IMR-90 (cell line): ENCODE results near the gene RABEP1. TPM values are rescaled to one million over a fixed set of nuclear protein-coding genes. Genes with fewer than 3 reads are reported as not detected.
"Not testable (repeated sequence)": the region's sequence is repeated elsewhere in the genome, so short reads cannot be mapped to it uniquely, and the experiment has no call there.

ENCODE experiments used
- ATAC-seq: fragments of 200-7000 bp; cut with Tn5 transposase; 2 replicates; pipeline ENCODE4 v1.9.1; 2020; ENCODE audit warnings: low read depth, mild to moderate bottlenecking, moderate library complexity
- BruUV-seq: library from RNA; stranded (reverse); fragments of 400-500 nt; replicated peaks from 2 replicates; lab custom pipeline; 2021; lab: Mats Ljungman, UMichigan
- CTCF ChIA-PET: fragments of 300-600 bp; formaldehyde crosslinking; extraction: SDS; loops from one replicate; lab custom pipeline; 2021; ENCODE audit warnings: antibody characterized with exemption; lab: Yijun Ruan, JAX
- POLR2A ChIA-PET: fragments of 300-600 bp; sonication (Branson Sonifier 250); formaldehyde crosslinking; loops from one replicate; lab custom pipeline; 2022; ENCODE audit warnings: antibody characterized with exemption; ENCODE audit not compliant: unreplicated experiment; lab: Charles Lee
- DNase-seq: peaks from one replicate; pipeline ENCODE4 v3.0.0; 2013
- H2AFZ ChIP-seq: replicated peaks from 2 replicates; pipeline ENCODE3; 2013; ENCODE audit warnings: low read length, mild to moderate bottlenecking; ENCODE audit not compliant: poor library complexity
- H2AK5ac ChIP-seq: 2 replicates; pipeline ENCODE4 v1.6.1; 2013; ENCODE audit warnings: low read depth, low read length, inconsistent platforms
- H2AK9ac ChIP-seq: replicated peaks from 2 replicates; pipeline ENCODE3; 2013; ENCODE audit warnings: mild to moderate bottlenecking, low read depth, low read length, moderate library complexity; ENCODE audit not compliant: poor library complexity
- H2BK120ac ChIP-seq: 2 replicates; pipeline ENCODE4 v1.6.1; 2013; ENCODE audit warnings: low read depth, low read length, inconsistent platforms
- H2BK15ac ChIP-seq: 3 replicates; pipeline ENCODE4 v1.6.1; 2013; ENCODE audit warnings: low read depth, low read length, inconsistent platforms
- H2BK20ac ChIP-seq: 2 replicates; pipeline ENCODE4 v1.6.1; 2013; ENCODE audit warnings: low read depth, mild to moderate bottlenecking, inconsistent platforms, low read length, moderate library complexity
- H2BK5ac ChIP-seq: 2 replicates; pipeline ENCODE4 v1.6.1; 2013; ENCODE audit warnings: mild to moderate bottlenecking, low read depth, low read length, inconsistent platforms; ENCODE audit not compliant: poor library complexity, severe bottlenecking
- H3K14ac ChIP-seq: replicated peaks from 2 replicates; pipeline ENCODE4 v1.6.1; 2013; ENCODE audit warnings: low read depth, low read length, inconsistent platforms
- H3K18ac ChIP-seq: 2 replicates; pipeline ENCODE4 v1.6.1; 2013; ENCODE audit warnings: low read depth, low read length, control low read depth
- H3K23ac ChIP-seq: 2 replicates; pipeline ENCODE4 v1.6.1; 2013; ENCODE audit warnings: low read depth, low read length, inconsistent platforms
- H3K27ac ChIP-seq: 2 replicates; pipeline ENCODE4 v1.5.1; 2013; ENCODE audit warnings: mild to moderate bottlenecking, control low read depth, low read length; ENCODE audit not compliant: insufficient read depth
- H3K27me3 ChIP-seq: 2 replicates; pipeline ENCODE4 v1.6.1; 2013; ENCODE audit warnings: low read length; ENCODE audit not compliant: control insufficient read depth, insufficient read depth
- H3K36me3 ChIP-seq: 2 replicates; pipeline ENCODE4 v1.6.1; 2013; ENCODE audit warnings: low read length, mixed read lengths; ENCODE audit not compliant: control insufficient read depth, insufficient read depth
- H3K4ac ChIP-seq: 2 replicates; pipeline ENCODE4 v1.6.1; 2013; ENCODE audit warnings: low read depth, low read length, inconsistent platforms
- H3K4me1 ChIP-seq: 2 replicates; pipeline ENCODE4 v1.6.1; 2013; ENCODE audit warnings: low read length, mixed read lengths; ENCODE audit not compliant: control insufficient read depth, insufficient read depth
- H3K4me2 ChIP-seq: 2 replicates; pipeline ENCODE4 v1.6.1; 2013; ENCODE audit warnings: low read depth, mild to moderate bottlenecking, control low read depth, low read length, moderate library complexity
- H3K4me3 ChIP-seq: 2 replicates; pipeline ENCODE4 v1.5.1; 2013; ENCODE audit warnings: low read depth, mild to moderate bottlenecking, control low read depth, low read length, moderate library complexity; ENCODE audit not compliant: insufficient read depth
- H3K56ac ChIP-seq: 2 replicates; pipeline ENCODE4 v1.6.1; 2013; ENCODE audit warnings: low read length, inconsistent platforms; ENCODE audit not compliant: insufficient read depth; ENCODE audit errors: extremely low read depth
- H3K79me1 ChIP-seq, 2 experiments: 2 replicates each; pipeline ENCODE4 v1.6.1; 2013; ENCODE audit warnings: low read length in 2 of 2, inconsistent platforms in 1 of 2, low read depth in 1 of 2
- H3K9ac ChIP-seq: 2 replicates; pipeline ENCODE4 v1.6.1; 2013; ENCODE audit warnings: low read depth, low read length, control low read depth
- H3K9me1 ChIP-seq: 2 replicates; pipeline ENCODE4 v1.6.1; 2013; ENCODE audit warnings: low read length, inconsistent platforms; ENCODE audit not compliant: insufficient read depth
- H3K9me3 ChIP-seq: 2 replicates; pipeline ENCODE4 v1.6.1; 2013; ENCODE audit warnings: low read length; ENCODE audit not compliant: control insufficient read depth, insufficient read depth
- H4K20me1 ChIP-seq: 2 replicates; pipeline ENCODE4 v1.6.1; 2013; ENCODE audit warnings: low read length, inconsistent platforms; ENCODE audit not compliant: insufficient read depth
- H4K5ac ChIP-seq: 2 replicates; pipeline ENCODE4 v1.6.1; 2013; ENCODE audit warnings: mild to moderate bottlenecking, low read depth, low read length, control low read depth
- H4K8ac ChIP-seq, 2 experiments: 2 replicates each; pipeline ENCODE4 v1.6.1; 2013; ENCODE audit warnings: low read depth in 2 of 2, low read length in 2 of 2, control low read depth in 1 of 2, inconsistent platforms in 1 of 2
- H4K91ac ChIP-seq: 2 replicates; pipeline ENCODE4 v1.6.1; 2013; ENCODE audit warnings: low read depth, low read length, inconsistent platforms; ENCODE audit not compliant: insufficient read depth
- BHLHE40 ChIP-seq: fragments of 150-350 bp; IDR thresholded peaks from 2 replicates; pipeline ENCODE4 v1.6.1; 2016; ENCODE audit warnings: mild to moderate bottlenecking, low read depth, low read length
- FOS ChIP-seq: fragments of 150-350 bp; IDR thresholded peaks from 2 replicates; pipeline ENCODE4 v1.6.1; 2016; ENCODE audit warnings: low read depth, low read length
- NFE2L2 ChIP-seq: fragments of 150-350 bp; IDR thresholded peaks from 2 replicates; pipeline ENCODE4 v1.6.1; 2016; ENCODE audit warnings: low read depth, mild to moderate bottlenecking, low read length
- WGBS, 2 experiments: methylation state at CpG; one replicate each; pipeline versions ENCODE4 v1.1.5 to v1.1.7; 2013; ENCODE audit warnings: missing lambda C conversion rate in 2 of 2; ENCODE audit not compliant: insufficient read length in 1 of 2; ENCODE audit errors: extremely low coverage in 2 of 2; 5-methylcytosine and 5-hydroxymethylcytosine counted together
- dilution Hi-C: fragments of 300-500 bp; cut with HindIII; formaldehyde crosslinking; loops from one replicate; pipeline ENCODE4 v1.14.3; 2018; ENCODE audit warnings: low sequenced_read_pairs; ENCODE audit not compliant: unreplicated experiment
- in situ Hi-C: fragments of 300-500 bp; cut with MboI; formaldehyde crosslinking; loops from 3 replicates; pipeline ENCODE4 v1.14.3; 2019; ENCODE audit warnings: low sequenced_read_pairs, inconsistent platforms, mixed read lengths
- intact Hi-C: fragments of 100-400 bp; cut with micrococcal nuclease; formaldehyde crosslinking; loops from 2 replicates; pipeline ENCODE4 v1.10.0; 2022
- polyA plus RNA-seq, 3 experiments: library from polyadenylated mRNA; depleted of rRNA; stranded (reverse); fragments of >200 nt; gene quantifications; 2 replicates each; pipeline ENCODE4 v1.2.3, GENCODE V29; 2012; ENCODE audit warnings: low replicate concordance in 1 of 3
- total RNA-seq: library from RNA; depleted of rRNA; stranded (reverse); fragments of >200 nt; gene quantifications from 2 replicates; pipeline ENCODE4 v1.2.3, GENCODE V29; 2012

Gene RABEP1
- total and polyA plus RNA-seq, 2 of the 4 experiments (the other 2 are of a cell fraction) = 15.3 to 38.2 TPM

GRCh38 chr17:5430413-5430999, 148.4 kb downstream of the RABEP1 start:
- Histone ChIP-seq H3K14ac (no peak overlapping the region), H2AFZ (no peak overlapping the region), H2AK5ac (no peak overlapping the region), H2BK120ac (no peak overlapping the region), H3K79me1 (peaks cover 39 to 76% of the 10 kb centered on the region in 2 experiments), H3K27me3 (no peaks in the 10 kb centered on the region), H3K4me2 (no peak overlapping the region), H3K4me1 (peaks cover 8% of the 10 kb centered on the region), H3K27ac (no peak overlapping the region), H3K36me3 (peaks cover 71% of the 10 kb centered on the region), H3K18ac (no peak overlapping the region), H2BK15ac (no peak overlapping the region), H4K20me1 (peaks cover 21% of the 10 kb centered on the region), H3K56ac (no peak overlapping the region), H3K9me3 (no peaks in the 10 kb centered on the region), H2AK9ac (no peak overlapping the region), H4K5ac (no peak overlapping the region), H3K4me3 (no peak overlapping the region), H2BK20ac (no peak overlapping the region), H2BK5ac (no peak overlapping the region), H3K23ac (no peak overlapping the region), H3K9ac (no peak overlapping the region), H4K91ac (no peak overlapping the region), H3K9me1 (peaks cover 26% of the 10 kb centered on the region), H3K4ac (no peak overlapping the region), H4K8ac (no peak overlapping the region)
- DNase-seq (no peak), ATAC-seq (no peak)
- no peak for TF ChIP-seq BHLHE40
- no peak for TF ChIP-seq NFE2L2
- no peak for TF ChIP-seq FOS
- in situ Hi-C loops = no loop called here
- whole genome bisulfite sequencing, 2 experiments = no CpG with 5 or more reads among the region's 3 CpGs
- POLR2A ChIA-PET = interaction anchor here (0.6 kb wide), 1 partner anchor 1540 kb away, joined by 18 read pairs; no protein-coding TSS in a partner anchor
- CTCF ChIA-PET = no interaction called here
- no TSS peak for BruUV-seq
- dilution Hi-C loops = no loop called here
- intact Hi-C loops = no loop called here

DNA sequence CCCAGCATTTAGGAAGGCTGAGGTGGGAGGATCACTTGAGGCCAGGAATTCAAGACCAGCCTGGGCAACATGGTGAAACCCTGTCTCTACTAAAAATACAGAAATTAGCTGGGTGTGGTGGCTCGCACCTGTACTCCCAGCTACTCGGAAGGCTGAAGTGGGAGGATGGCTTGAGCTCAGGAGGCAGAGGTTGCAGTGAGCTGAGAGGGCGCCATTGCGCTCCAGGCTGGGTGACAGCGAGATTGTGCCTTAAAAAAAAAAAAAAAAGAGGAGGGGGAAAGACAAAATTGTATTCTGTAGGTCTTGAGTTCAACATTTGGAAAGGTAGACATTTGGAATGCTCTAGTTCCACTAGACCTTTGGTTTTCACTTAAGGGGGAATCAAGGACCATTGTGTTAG, 149.2 kb downstream of the RABEP1 start:
- DNase-seq, H2AK5ac ChIP-seq, H3K4me2 ChIP-seq, H3K56ac ChIP-seq, H3K14ac ChIP-seq, H3K18ac ChIP-seq, CTCF ChIA-PET, H2BK15ac ChIP-seq, ATAC-seq, H2BK5ac ChIP-seq, H3K27me3 ChIP-seq, in situ Hi-C loops, BruUV-seq, H3K23ac ChIP-seq, H2BK20ac ChIP-seq, H3K9me3 ChIP-seq, H2BK120ac ChIP-seq, dilution Hi-C loops, H3K27ac ChIP-seq, H2AK9ac ChIP-seq, H3K4me3 ChIP-seq, H3K4ac ChIP-seq, H4K5ac ChIP-seq, H4K91ac ChIP-seq, H3K4me1 ChIP-seq, intact Hi-C loops, H2AFZ ChIP-seq, H3K9ac ChIP-seq, H4K8ac ChIP-seq: not testable (repeated sequence)
- Histone ChIP-seq H3K79me1 (peaks cover 37 to 74% of the 10 kb centered on the region in 2 experiments), H4K20me1 (peaks cover 21% of the 10 kb centered on the region), H3K9me1 (peaks cover 20% of the 10 kb centered on the region), H3K36me3 (peaks cover 65% of the 10 kb centered on the region)
- WGBS, 2 experiments = 89% methylated on average over 3 of the region's 5 CpGs; no CpG with 5 or more reads in 1 of the 2 experiments
- POLR2A ChIA-PET = interaction anchor here (0.6 kb wide), 1 partner anchor 1539 kb away, joined by 18 read pairs; no protein-coding TSS in a partner anchor
